Kasumi-1 (cell line): ENCODE results near the gene SLC22A4.

Experiments used
- DNase-seq, 2 experiments: peaks; one replicate each; lab custom pipeline; 2025; lab: John Stamatoyannopoulos, UW

Gene SLC22A4

DNA sequence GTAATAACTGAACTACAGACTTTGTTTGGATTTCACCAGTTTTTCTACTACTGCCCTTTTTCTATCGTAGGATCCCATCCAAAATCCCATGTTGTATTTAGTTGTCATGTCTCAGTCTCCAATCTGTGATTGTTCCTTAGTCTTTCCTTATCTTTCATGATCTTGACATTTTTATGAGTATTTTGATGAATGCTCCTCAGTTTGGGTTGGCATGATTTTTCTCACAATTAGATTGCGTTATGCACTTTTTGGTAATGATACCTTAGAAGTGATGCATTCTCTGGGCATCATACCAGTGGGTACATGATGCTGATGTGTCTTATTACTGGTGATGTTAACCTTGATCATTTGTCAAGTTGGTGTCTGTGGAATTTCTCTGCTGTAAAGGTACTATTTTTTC, 5.7 kb downstream of the SLC22A4 start:
- no peak for DNase-seq

- DNase-seq: no peak
These were observed 6.6 kb downstream of the SLC22A4 start for GRCh38 chr5:132300577-132301343.

GRCh38 chr5:132301344-132302271, 7.4 kb downstream of the SLC22A4 start:
- no peak for DNase-seq

DNA sequence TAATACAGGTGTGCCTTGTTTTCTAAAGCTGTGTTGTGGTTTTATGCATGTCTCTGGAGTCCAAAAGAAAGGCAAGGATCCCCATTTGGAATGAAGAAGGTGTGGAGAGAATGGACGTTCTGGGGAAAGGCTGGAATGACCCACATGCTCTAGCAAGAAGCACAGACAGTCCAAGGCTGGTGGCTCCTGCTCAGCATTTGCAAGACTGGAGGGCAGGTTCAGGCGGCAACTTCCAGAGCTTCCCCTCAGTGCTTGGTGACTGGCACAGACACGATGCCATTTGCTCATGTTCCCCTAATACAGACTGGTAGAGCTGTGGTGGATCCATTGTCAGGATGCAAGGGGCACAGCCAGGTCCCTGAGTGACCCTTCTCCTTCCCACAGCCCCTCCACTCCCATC, 8.2 kb downstream of the SLC22A4 start:
- no peak for DNase-seq

- DNase-seq: no peak
These were observed 9.4 kb downstream of the SLC22A4 start for GRCh38 chr5:132303589-132303988.

- DNase-seq: no peak
These were observed 11.2 kb downstream of the SLC22A4 start for GRCh38 chr5:132305420-132305819.

DNA sequence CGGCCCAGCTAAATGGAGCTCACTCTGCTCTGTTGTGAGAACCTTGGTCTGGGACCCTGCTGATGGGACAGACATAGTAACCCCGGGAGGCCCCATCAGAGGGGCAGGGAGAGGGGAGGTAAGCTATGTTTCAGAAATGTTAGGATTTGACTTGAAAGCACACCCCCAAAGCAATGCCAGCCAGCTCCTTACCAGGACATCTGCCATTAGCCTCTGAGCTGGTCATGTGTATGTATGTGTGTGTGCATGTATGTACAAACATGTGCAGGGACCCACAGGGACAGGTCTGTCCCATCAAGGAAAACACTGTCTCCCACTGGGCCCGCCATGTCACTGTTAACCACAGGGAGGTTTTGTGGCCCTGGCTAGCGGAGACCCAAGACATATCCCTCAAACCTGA, 14.5 kb downstream of the SLC22A4 start:
- DNase-seq: no peak

DNA sequence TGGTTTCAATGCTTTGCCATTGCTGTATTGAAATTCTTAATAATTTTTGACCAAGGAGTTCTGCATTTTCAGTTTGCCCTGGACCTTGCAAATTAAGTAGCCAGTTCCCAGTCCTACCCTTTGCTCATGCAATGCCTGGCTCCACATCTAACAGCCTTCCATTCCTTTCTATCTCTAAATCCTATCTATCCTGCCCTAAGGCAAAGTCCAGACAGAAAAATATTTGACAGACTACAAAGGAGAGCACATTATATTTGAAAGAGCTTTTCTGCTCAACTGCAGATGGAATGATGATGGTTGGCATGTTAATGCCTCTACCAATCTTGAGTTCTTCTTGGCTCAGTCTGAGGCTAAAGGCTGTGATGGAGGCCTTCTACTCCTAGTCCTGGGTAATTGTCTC, 15.5 kb downstream of the SLC22A4 start:
- DNase-seq: no peak

DNA sequence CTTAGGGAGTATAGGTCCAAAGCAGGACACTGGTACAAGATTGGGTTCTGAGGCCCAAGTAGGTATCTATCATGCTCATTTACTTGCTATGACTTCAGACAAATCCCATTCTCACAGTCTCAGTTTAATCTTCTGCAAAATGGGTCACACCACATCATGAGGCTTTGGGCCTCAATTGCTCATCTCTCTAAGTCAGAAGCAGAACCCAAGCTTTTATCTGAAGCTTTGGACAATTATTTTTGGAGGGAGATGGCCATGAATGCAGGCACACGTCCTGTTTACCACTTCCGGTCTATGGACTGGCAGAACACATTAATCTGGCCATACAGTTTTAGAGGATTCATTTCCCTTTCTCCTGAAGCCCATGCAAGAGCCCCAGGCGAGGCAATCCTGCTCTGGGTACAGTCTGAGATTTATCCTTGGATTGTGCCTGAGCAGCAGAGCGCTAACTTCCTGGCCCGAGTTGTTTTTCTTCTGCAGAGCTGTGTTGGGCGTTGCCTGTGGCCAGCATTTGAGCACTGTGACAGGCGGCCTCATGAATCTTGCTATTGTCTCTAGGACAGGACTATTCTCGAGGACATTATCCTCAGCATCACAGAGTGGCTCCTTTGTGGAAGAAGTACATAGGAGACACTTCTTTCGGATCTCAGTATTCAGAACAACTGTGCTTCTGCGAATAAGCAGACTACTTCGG, 16.1 kb downstream of the SLC22A4 start:
- DNase-seq: no peak

- DNase-seq: no peak
These were observed 19.2 kb downstream of the SLC22A4 start for GRCh38 chr5:132313366-132313765.

GRCh38 chr5:132313961-132314432, 19.8 kb downstream of the SLC22A4 start:
- no peak for DNase-seq

- no peak for DNase-seq
These were observed 21.4 kb downstream of the SLC22A4 start for GRCh38 chr5:132315529-132316067.

GRCh38 chr5:132319975-132320374, 25.8 kb downstream of the SLC22A4 start:
- no peak for DNase-seq

DNA sequence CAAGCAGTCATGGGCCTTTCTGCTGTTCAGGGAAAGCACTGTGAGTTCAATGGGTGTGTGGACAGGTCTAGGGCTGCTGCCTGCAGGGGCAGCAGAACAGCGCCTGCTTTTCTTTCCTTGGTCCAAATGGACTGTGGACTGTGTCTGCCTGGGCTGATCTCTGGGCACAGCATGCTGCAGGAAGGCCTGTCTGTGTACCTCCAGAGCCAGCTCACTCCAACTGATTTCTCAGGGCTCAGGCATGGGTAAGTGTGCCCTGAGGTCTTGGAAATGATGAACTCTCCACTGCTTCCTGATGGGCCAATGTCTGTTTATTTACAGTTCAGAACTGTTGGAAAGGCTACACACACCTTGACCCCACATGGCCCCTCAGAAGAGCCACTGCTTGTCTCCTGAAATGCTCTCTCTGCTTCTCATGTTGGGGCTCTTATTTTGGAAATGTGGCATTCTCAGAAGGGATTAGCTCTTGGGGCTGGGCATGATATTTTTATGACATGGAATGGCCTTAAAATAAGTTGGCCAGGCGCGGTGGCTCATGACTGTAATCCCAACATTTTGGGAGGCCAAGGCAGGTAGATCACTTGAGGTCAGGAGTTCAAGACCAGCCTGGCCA, 27.0 kb downstream of the SLC22A4 start:
- DNase-seq: no peak

DNA sequence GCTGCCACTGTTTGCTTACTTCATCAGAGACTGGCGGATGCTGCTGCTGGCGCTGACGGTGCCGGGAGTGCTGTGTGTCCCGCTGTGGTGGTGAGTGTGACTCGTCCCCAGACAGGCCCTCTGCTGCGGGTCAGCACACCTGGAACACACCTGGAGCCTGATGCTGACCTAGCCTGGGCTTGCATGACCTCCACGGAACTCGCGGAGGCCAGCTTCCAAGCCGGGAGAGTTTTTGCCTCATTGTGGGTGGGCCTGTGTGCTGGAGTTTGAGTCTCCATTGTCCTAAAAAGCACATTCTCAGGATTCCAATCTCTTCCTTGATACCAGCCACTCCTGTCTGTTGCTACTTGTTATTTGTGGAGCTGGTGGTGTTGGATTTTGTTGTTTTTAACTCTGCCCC, 28.1 kb downstream of the SLC22A4 start:
- no peak for DNase-seq

DNA sequence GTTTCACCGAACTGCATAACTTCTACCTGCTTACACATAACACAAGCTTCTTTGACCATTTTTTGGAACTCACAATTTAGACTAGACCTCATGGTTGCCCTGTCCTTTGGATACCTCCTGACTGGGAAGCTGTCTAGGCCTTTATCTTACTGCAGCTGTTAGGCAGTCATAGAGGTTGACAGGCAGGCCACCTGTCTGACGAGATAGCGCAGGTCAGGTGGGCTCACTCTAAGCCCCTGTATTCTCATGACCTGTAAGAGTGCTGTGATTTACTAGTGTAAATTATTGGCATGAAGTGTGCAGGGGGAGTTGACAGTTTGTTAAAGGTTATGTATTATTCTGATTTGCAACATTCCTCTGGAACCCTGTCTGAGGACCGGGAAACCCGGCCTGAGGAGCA, 29.0 kb downstream of the SLC22A4 start:
- no peak for DNase-seq

- DNase-seq: no peak
These were observed 31.5 kb downstream of the SLC22A4 start for GRCh38 chr5:132325691-132326090.

- DNase-seq: no peak
These were observed 33.2 kb downstream of the SLC22A4 start for GRCh38 chr5:132327252-132327955.

- no peak for DNase-seq
These were observed 40.6 kb downstream of the SLC22A4 start for GRCh38 chr5:132334812-132335211.

DNA sequence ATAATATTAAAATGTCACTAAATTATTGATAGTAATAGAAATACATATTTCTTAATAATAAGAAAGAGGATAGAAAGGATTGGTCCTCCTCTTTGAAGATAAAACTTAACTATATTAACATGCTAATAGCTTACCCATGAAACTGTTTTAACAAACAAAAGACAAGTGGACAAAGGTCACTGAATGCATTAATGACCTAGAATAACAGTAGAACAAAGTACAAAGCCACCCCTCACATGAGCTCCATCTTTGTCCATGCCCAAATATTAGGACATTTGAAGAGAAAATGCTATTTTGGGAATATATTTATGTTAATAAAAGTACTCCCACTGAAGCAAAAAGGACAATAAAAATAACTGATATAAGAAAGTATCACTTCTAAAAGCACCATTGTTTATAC, 41.2 kb downstream of the SLC22A4 start:
- no peak for DNase-seq

DNA sequence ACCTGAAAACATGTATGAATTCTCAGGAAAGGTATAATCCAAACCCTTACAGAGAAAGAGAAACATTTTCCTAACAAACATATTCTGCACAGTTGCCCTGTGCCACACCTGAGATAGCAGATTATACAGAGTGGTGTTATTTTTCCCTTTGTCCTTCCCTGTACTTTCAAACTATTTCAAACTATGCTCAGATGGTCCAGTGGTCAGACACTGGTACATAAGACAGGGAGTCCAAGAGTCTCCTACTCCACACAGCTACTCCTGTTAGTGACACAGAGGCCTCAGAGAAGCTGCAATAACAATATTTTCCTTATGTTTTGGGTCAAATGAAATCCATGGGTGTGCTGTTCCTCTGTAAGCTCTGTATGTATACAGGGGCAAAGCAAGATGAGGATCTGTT, 45.3 kb downstream of the SLC22A4 start:
- DNase-seq: no peak
